ENCODE results near the gene HCAR2.
"Not testable (repeated sequence)": the region's sequence is repeated elsewhere in the genome, so short reads cannot be mapped to it uniquely, and the experiment has no call there.

HCAR2 gene

GRCh38 chr12:122665349-122665748 is 37.8 kb downstream of the HCAR2 start:
- no peak for DNase-seq (ENCODE audit: low read depth)

- no peak for DNase-seq (ENCODE audit: low read depth)
Measured at GRCh38 chr12:122661938-122662337, 41.2 kb downstream of the HCAR2 start.

- no peak for DNase-seq (ENCODE audit: low read depth)
Measured at GRCh38 chr12:122661246-122661645, 41.9 kb downstream of the HCAR2 start.

- no peak for DNase-seq (ENCODE audit: low read depth)
Measured at GRCh38 chr12:122659579-122659978, 43.6 kb downstream of the HCAR2 start.

DNA sequence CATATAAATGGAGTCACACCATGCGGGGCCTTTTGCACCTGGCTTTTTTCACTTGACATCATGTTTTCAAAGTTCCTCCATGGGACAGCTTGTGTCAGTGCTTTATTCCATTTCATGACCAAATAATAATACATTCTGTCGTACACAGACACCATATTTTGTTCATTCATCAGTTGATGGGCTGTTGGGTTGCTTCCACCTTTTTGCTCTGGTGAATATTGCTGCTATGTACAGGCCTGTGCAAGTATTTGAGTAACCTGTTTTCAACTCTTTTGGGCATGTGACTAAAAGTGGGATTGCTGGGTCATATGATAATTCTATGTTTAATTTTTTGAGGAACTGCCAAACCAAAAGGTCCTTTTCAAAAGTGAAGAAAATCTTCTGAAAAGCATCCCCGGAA is 46.9 kb downstream of the HCAR2 start:
- no peak for DNase-seq (ENCODE audit: low read depth)

GRCh38 chr12:122653291-122653690 is 49.9 kb downstream of the HCAR2 start:
- DNase-seq (ENCODE audit: low read depth): not testable (repeated sequence)

GRCh38 chr12:122651520-122652224 is 51.5 kb downstream of the HCAR2 start:
- no peak for DNase-seq (ENCODE audit: low read depth)

Measured in activated T-cell treated with anti-CD3 and anti-CD28 coated beads for 1 hour (primary cell).